NCI-H1930 (cell line): Measurements from ENCODE around the gene PADI2.
A peak's percentile ranks its signal among the peaks of the same experiment; 100 is the strongest.

Experiments used
- DNase-seq, 2 experiments: peaks; one replicate each; lab custom pipeline; 2025; lab: John Stamatoyannopoulos, UW

Gene PADI2

GRCh38 chr1:17055801-17056200 lies 63.5 kb downstream of the PADI2 start:
- no peak for DNase-seq

GRCh38 chr1:17053685-17054410 lies 65.4 kb downstream of the PADI2 start, which contains the start of gene SDHB:
Gene SDHB (minus strand): TSS chr1:17054032. CDS start chr1:17054019, 13 bp downstream.
- DNase-seq, result peak; percentile 96 to 98

- DNase-seq, result no peak
Observed at GRCh38 chr1:17053086-17053684, 66.1 kb downstream of the PADI2 start.

- no peak for DNase-seq
Observed at GRCh38 chr1:17052641-17053040, 66.6 kb downstream of the PADI2 start.

GRCh38 chr1:17052038-17052437 lies 67.2 kb downstream of the PADI2 start:
- no peak for DNase-seq

GRCh38 chr1:17047924-17048323 lies 71.3 kb downstream of the PADI2 start:
- DNase-seq, result no peak

- no peak for DNase-seq
Observed at GRCh38 chr1:17046334-17046657, 73.0 kb downstream of the PADI2 start.

- peak; percentile 16 to 51 for DNase-seq
Observed at GRCh38 chr1:17045634-17046333, 73.5 kb downstream of the PADI2 start.

GRCh38 chr1:17045150-17045549 lies 74.1 kb downstream of the PADI2 start:
- no peak for DNase-seq

- DNase-seq, result no peak
Observed at GRCh38 chr1:17043676-17044075, 75.6 kb downstream of the PADI2 start.

- no peak for DNase-seq
Observed at GRCh38 chr1:17040135-17040534, 79.1 kb downstream of the PADI2 start.

GRCh38 chr1:17039522-17039921 lies 79.7 kb downstream of the PADI2 start:
- DNase-seq, result no peak

GRCh38 chr1:17033481-17033880 lies 85.8 kb downstream of the PADI2 start:
- DNase-seq, result no peak

GRCh38 chr1:17032741-17033140 lies 86.5 kb downstream of the PADI2 start:
- DNase-seq, result no peak

GRCh38 chr1:17031436-17031835 lies 87.8 kb downstream of the PADI2 start:
- no peak for DNase-seq

- DNase-seq, result no peak
Observed at GRCh38 chr1:17030206-17030605, 89.0 kb downstream of the PADI2 start.

- DNase-seq, result no peak
Observed at GRCh38 chr1:17028662-17029188, 90.5 kb downstream of the PADI2 start.

GRCh38 chr1:17027900-17028299 lies 91.4 kb downstream of the PADI2 start:
- no peak for DNase-seq

GRCh38 chr1:17027403-17027802 lies 91.8 kb downstream of the PADI2 start:
- DNase-seq, result no peak

- no peak for DNase-seq
Observed at GRCh38 chr1:17024721-17025120, 94.5 kb downstream of the PADI2 start.

- no peak for DNase-seq
Observed at GRCh38 chr1:17023573-17023972, 95.7 kb downstream of the PADI2 start.

GRCh38 chr1:17023102-17023501 lies 96.1 kb downstream of the PADI2 start:
- DNase-seq, result no peak

GRCh38 chr1:17021896-17022295 lies 97.4 kb downstream of the PADI2 start:
- no peak for DNase-seq
